CD8-positive, alpha-beta T cell (primary cell): Measurements from ENCODE around the gene VIPR1. TPM values are rescaled to one million over a fixed set of nuclear protein-coding genes. Genes with fewer than 3 reads are reported as not detected.

Source experiments
- total RNA-seq, 46 experiments: library from RNA in 2 of 46; stranded (reverse) in 2 of 46; gene quantifications; one replicate each; pipeline ENCODE4 v1.2.3 and lab custom pipeline; 2021 to 2026

VIPR1 gene
- total RNA-seq, 2 experiments from 2014 or later = 31.2 to 34.3 TPM

Other genes starting within 250 kb of the VIPR1 start
- gene CCK, start 236.5 kb upstream of the VIPR1 start, total RNA-seq = not detected
- gene LYZL4, start 92.0 kb upstream of the VIPR1 start, total RNA-seq = not detected
- gene SEC22C, start 79.3 kb downstream of the VIPR1 start, total RNA-seq = 10 to 100 TPM; 71.3 to 75.2 TPM
- 10 to 100 TPM; 55.5 to 59.8 TPM for gene SS18L2, start 88.2 kb downstream of the VIPR1 start, total RNA-seq
- 100 to 1,000 TPM; 190 to 204 TPM for gene NKTR, start 98.0 kb downstream of the VIPR1 start, total RNA-seq
- under 1 TPM; 0.24 to 0.33 TPM for gene ZBTB47, start 151.1 kb downstream of the VIPR1 start, total RNA-seq
- not detected for gene KLHL40, start 182.9 kb downstream of the VIPR1 start, total RNA-seq
- gene HHATL, start 200.2 kb downstream of the VIPR1 start, total RNA-seq = not detected